Hematopoietic multipotent progenitor cell treated with erythropoietin and hydrocortisone succinate and interleukin-3 and kit ligand, for 8 days (in vitro differentiated cells): ENCODE results near the gene TMED10.
A peak's percentile ranks its signal among the peaks of the same experiment; 100 is the strongest.

Source experiments
- DNase-seq: peaks from one replicate; pipeline ENCODE4 v3.0.0-alpha.2; 2015

Gene TMED10

DNA sequence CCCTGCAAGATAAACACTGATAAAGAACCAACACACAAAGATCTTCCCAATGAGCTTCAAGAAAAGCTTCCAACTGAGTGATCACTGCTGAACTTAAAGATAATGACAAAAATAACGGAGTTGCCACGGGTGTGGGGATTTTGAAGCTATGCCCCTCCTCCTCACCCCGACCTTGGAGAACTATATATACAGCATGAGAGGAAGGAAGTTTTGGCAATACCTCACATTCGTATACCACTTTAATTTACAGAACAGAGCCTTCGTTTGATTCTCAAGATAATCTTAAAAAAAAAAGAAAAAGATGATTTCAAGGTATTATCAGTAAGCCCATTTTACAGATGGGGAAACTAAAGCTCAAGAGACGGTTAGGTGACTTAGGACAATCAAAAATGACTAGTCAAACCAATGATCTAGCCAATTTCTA lies 50.3 kb downstream of the TMED10 start:
- peak; percentile 57 for DNase-seq

DNA sequence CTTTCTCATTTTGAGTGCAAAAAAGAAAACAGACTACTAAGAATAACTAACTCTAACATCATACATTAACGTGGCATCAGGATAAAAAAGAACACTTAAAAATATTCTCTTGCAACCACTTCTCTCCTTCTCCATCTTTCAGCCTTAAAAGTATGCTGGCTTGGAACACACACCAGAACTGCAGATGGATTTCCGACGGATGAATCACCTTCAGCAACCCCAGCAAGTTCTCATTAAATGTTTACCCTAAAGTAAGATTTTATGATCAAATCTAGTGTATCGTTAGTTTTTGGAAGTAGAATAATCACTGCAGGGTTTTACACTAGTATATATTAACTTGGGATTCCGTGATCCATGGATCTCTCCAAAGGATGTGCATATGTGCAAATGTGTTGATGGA lies 50.8 kb downstream of the TMED10 start:
- DNase-seq: no peak

DNA sequence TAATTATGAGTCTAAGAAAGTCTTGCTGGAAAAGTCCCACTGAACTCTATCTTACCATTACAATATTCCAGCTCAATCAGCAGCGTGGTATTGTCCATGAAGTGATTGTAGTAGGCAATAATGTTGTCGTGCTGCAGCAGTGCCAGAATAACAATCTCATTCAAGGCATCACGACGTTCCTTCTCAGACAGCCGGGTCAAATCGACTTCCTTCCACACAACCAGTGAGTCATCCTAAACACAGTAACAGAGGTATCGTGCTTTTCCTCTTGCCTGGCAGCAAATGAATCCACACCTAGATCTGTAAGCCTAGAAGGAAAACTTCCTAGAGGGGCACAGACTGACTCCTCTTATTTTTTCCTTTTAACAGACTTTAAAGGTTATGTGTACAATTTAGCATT lies 52.4 kb downstream of the TMED10 start:
- peak; percentile 65 for DNase-seq

DNA sequence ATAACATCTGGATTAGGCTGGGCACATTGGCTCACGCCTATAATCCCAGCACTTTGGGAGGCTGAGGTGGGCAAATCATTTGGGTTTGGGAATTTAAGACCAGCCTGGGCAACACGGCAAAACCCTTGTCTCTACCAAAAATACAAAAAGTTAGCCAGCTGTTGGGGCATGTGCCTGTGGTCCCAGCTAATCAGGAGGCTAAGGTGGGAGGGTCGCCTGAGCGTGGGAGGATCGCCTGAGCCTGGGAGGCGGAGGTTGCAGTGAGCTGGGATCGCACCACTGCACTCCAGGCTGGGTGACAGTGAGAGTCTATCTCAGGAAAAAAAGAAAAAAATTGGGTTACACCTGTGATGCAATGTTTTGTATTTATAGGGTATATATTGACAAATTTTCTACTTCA lies 54.9 kb downstream of the TMED10 start:
- no peak for DNase-seq

DNA sequence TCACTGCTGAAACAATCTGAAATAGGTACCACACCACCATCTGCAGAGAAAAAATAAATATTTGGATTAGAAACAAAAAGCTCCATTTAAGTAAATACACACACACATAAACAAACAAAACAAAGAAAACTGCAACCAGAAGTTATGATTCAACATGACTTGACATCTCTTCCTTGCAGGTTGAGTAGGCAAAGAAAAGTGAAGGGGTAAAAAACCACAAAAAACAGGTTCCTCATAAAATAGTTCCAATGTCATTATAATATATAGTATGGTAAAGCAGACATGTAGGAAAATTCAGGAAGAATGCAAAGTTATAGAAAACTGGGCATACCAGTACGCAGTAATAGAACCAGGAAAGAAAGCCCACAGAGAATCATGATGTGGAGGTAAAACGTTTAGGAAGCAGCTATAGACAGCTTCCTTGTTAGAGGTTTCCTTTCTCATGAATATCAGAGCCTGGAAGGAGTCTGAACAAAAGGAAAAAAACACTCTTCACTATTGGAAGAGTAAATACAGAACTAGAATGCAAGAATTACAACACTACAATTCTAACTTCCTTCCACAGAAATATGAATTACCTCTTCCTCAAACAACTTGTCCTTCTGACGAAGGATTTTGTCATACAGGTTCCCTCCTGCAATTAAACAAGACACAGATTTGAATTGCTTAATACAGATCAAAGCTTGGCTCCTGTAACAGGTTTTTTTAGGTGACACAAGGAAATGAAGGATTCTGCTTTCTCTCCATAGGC lies 55.7 kb downstream of the TMED10 start:
- DNase-seq: no peak

DNA sequence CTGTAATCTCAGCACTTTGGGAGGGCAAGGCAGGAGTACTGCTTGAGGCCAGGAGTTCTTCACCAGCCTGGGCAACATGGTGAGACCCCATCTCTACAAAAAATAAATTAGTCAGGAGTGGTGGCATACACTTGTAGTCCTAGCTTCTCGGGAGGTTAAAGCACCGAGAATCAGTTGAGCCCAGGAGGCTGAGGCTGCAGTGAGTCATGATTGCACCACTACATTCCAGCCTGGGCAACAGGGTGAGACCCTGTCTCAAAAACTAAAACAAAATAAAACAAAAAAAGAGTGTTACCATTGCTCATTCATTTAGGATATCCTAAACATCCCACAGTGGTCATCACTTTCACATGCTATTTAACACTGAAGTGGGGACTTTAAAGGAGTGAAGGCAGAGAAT lies 57.4 kb downstream of the TMED10 start:
- no peak for DNase-seq

DNA sequence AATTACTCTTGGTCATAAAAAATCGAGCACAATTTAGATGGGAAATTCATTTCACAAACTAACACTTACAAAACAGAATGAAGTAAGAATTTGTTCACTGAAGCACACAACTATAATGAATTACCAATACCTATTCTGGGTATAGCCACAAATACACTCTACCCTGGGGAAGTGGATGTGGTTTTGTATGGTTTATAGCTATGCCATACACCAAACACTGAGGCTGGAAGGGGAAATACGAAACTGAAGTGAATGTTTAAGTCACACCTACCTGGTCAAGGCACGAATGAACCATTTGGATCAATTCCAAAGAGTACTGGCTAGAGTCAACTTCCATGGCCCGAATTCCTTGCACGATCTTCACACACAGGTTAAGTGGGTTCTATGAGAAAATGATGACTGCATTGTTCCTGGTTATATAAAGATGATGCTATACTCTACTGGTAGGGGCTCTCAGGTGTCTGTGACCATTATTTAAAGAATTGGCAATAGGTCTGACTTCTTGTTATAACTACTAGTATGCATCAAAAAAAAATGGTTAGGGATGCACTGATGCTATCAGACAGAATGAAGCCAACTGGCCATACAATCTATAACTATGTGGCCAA lies 62.4 kb downstream of the TMED10 start:
- no peak for DNase-seq

DNA sequence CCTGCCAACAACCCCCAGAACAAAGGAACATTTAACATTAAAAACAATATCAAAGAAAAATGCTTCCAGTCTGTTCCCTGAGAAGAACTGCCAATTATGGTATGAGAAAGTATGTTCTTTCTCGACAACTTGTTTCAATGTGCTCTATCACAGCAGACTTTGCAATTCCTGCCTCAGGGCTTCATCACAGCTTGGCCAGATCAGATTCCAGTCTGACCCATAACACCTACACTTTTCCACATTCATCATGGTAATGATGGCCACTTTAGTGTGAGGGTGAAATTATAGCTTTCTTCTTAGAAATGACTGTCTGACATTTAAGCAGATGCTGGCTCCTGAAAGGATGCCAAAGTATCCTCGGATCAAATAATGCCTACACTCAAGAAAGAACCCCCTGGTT lies 66.5 kb downstream of the TMED10 start:
- DNase-seq: no peak

DNA sequence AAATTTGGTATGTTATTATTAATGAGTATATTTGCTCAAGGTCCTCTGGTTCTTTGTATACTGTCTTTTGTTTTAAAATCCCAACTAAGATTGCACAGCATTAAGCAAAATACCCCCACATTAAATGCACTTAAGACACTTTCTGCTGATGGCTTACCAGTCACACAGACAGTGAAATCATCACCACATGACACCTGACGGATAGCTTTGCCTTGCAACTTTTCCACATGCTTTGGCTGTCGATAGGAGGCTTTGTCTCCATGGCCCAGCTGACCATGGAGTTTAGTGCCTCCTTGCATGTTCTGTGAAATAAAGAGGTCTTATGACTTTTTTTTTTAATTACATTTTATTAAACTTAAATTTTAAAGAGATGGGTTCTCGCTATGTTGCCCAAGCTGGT lies 69.2 kb downstream of the TMED10 start:
- DNase-seq: no peak

DNA sequence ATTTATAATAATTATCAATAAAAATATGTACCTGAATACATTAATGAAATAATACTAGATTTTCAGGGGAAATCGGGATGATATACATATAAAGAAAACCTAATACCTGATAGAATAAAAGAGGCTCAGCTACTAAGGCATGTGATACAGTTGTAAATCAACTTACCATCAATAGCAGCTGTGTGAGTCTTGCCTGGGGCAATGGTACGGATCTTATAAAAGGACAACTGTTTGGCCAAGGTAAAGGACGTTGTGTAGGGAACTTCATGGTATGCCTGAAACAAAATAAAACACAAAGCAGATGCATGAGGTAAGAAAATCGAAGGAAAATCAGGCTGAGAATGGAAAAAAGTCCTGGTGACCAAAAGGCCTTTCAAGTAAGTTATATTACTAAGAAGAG lies 74.9 kb downstream of the TMED10 start:
- no peak for DNase-seq

DNA sequence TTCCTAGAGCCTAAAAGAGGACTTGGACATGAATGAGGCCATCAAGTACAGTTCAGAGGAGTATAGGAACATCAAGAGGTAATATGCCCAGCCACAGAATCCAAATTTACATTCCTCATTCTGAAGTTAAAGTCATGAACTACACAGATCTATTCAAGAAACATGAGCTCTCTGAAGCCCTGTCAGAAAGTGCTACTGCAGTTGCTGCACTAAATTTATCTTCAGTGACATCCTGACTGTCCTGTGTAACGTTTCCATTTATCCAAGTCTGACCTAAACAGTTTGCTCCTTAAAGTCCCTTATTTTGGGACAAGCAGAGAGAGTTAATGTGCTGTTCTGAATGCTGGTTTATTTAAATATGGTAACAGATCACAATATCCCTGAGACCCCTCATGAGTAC lies 77.7 kb downstream of the TMED10 start:
- no peak for DNase-seq

DNA sequence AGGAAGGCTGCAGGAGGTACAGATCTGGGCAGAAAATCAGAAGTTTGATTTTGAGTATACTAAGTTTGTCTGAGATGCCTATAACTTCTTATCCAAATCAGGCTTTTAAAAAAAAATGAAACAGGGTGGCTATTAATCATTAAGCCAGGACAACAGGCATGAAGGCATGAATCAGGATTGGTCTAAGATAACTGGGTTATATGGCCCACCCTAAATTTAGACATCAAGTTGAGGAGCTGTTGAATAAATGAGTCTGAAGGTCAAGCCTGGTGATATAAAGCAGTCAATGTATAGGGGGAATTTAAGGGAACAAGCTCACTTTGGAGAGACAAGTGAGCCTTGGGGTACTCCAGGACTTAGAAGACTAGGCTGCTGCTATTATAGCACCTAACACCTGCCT lies 78.2 kb downstream of the TMED10 start:
- no peak for DNase-seq

DNA sequence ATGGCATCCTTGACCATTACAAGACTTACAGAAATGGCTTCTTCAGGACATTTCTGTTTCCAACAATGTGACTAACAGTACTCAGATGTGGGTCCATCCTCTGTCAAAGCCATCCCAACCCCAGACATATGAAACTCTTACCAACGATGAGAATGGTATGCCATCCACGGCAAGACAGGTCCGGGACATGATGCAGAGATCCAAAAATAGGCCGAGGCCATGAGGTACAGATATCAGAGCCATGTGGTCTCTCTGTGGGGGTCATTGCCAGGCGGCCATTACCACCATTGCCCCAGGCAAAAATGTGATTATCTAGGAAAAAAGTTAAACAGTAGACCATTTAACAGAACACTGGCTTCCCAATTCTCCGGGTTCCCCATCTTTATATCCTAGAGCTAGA lies 79.5 kb downstream of the TMED10 start:
- no peak for DNase-seq

DNA sequence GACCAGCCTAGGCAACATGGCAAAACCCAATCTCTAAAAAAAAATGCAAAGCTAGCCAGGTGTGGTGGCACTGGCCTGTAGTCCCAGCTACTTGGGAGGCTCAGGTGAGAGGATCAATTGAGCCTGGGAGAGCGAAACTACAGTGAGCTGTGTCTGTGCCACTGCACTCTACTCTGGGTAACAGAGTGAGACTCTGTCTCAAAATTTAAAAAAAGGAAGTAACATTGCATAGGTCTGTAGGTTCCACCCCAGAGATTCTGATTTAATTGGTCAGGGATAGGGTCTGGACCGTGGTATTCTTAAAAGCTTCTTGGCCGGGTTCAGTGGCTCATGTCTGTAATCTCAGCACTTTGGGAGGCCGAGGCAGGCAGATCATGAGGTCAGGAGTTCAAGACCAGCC lies 80.7 kb downstream of the TMED10 start:
- no peak for DNase-seq

DNA sequence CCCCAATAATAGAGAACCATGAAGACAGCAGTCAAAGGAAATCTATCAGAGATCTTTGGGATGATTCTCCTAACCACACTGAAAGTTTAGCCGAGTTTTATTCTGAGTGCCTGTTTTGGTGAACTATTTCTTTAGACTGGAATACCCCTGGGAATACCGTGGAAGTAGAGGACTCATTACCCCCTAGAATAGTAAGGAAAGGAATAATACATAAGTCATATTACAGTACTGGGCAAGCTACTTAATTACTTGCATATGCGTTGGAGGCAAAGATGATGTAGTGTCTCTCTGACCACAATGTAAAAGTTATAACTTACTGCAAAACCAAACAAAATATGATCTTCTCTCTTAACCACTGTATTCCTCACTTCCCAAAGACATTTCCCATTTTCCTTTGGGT lies 81.5 kb downstream of the TMED10 start:
- DNase-seq: no peak

DNA sequence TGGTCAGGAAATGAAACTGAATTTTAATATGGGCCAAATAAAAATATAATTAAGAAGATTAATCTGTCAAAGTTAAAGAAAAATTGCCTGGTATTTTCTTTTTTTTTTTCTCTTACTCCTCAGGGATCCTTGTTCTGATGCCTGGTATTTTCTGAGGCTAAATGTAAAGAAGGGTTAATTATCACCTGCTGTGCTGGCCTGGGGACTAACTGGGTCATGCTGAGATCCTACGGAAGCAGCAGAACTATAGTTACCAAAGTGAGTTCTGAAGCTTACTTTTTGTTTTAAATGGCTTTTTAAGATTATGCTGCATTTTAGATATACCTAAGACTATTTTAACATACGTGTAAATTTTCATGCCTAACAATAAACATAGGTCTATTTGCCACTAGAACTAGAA lies 83.7 kb downstream of the TMED10 start:
- no peak for DNase-seq

DNA sequence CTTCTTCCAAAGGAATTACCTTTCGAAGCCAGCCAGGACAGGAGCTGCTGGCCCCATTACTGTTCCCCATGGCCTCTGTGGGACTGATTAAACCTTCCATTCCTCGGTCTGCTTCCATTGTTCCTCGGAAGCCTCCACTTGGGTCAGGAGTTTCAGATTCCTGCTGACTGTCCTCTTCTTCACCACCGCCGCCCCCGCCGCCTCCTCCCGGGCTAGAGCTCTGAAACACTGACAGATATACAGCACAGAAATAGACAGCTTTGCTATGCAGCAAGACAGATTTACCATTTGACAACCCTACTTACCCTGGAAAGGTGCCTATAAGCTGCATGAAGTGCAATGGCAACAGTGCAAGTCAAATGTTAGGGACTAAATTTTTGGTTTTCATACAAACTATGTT lies 85.2 kb downstream of the TMED10 start:
- DNase-seq: no peak

DNA sequence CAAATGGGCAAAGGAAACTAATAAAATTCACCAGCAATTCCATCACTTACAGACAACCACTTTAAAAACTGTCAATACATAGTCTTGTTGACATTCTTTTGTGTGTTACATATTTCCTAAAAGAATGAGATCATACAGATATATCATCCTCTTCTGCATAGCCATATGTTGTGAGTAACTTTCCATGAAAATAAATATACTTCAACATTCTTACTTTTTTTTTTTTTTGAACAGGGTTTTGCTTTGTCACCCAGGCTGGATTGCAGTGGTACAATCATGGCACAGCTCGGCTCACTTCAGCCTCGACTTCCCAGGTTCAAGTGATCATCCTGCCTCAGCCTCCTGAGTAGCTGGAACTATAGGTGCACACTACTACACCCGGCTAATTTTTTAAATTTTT lies 86.1 kb downstream of the TMED10 start:
- DNase-seq: no peak

DNA sequence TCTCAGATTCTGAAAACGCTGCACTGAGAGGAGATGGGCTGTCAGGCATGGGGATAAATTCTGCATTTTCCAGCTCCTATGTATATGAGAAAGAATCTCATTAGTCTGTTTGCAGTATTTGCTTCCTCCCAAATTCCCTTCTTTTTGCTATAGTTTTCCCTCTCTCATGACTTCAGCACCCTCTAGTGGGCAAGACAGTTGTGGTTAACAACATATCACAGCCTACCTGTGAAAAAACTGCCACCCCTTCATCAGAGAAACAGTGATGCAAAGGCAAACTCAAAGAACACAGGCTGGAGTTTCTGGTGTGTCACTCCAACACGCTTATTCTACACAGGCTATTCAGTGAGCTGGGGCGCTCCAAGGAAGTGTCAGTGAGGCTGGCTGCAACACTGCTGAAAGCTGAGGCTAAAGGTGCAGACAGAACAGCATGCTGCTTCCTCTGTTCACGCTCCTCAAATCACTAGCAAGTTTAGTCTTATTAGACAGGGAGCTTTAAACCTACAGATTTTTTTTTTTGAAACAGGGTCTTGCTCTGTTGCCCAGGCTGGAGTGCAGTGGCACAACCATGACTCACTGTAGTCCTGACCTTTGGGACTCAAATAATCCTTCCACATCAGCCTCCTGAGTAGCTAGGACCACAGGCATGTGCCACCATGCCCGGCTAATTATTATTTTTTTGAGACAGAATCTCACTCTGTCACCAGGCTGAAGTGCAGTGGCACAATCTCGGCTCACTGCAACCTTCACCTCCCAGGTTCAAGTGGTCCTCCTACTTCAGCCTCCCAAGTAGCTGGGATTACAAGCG lies 87.6 kb downstream of the TMED10 start:
- peak; percentile 77 for DNase-seq

DNA sequence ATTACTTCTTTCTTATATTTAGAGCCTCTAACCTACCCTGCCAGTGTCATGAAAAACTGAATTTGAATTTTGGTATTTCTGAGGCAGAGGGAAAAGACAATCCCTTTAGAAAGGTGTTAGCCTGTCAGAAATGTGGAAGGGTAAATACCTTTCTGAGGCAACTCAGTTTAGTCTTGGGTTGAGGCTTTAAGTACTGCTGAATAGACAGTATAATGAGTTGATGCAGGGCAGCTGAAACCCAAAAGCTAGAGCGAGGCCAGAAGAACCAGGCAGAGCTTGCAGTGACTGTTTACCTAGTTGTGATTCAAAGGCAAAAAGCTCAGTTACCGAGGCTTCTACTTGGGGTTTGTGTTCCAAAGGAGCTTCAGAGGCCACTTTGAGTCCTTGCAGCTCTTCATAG lies 88.3 kb downstream of the TMED10 start:
- DNase-seq: no peak

DNA sequence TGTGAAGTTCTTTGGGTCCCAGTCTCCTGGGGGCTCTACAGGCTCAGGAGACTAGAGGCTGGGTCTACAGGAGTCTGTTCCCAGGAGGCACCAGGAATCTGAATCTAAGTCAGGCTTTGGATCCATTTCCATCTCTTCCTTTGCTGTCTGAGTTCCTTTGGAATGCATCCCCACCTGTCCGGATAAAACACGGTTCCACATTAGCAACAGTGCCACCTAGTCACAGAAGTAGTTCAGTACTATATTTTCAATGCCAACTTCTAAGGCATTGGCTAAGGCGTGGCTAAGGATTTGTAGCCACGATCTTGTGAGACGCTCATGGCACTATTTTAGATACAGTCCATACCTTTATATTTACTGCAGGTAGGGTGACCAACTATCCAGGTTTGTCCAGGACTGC lies 91.9 kb downstream of the TMED10 start:
- DNase-seq: no peak

DNA sequence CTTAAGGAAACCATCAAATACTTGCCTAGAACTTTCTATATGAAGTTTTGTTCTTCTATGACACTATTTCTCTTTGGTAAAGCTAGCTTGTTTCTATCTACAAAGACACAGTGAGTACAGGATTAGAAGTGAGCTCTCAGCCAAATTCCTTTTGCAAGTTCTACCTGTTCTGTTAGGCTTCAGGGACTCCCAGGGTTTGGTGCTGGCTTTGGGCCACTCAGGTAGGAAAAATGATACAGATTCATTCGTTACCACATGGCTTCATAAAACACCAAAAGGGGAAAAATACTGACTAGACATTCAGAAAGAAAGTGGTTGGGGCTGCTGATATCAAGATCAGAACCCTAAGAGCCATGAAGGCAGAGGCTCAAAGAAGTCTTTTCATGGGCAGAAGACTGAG lies 93.1 kb downstream of the TMED10 start:
- DNase-seq: no peak

DNA sequence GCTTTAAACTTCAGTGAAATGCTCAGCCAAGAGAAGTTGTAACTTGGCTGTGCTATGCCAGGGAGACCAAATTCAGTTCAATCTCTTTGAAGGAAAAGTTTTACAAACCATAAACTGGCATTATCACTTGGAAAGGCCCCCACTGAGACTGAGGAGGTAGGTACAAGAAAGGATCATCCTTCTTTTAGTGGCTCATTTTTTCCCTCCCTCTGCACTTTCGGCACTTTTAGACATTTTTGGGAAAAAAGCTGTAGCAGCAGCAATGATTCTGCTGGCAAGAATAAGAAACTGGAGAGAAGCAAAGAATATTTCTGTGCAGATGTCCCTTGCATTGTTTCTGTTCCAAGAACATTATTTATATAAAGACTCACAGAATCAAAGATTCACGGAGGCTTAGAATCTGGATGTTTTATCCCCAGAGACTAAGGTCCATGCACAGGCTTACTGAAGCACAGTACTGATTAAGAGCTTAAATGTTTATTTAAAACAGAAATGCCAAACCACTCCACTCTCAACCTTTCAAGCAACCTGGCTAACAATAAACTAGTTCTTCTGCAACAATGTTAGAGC lies 94.7 kb downstream of the TMED10 start:
- no peak for DNase-seq
